GM21515 (cell line): ENCODE data around the gene SPATA25.
"Not testable (repeated sequence)": the region's sequence is repeated elsewhere in the genome, so short reads cannot be mapped to it uniquely, and the experiment has no call there.

Experiments
- ATAC-seq: cut with Tn5 transposase; IDR thresholded peaks from one replicate; pipeline ENCODE4 v1.9.1; 2021; ENCODE audit not compliant: unreplicated experiment

SPATA25 gene

GRCh38 chr20:45917790-45918141 is 30.3 kb upstream of the SPATA25 start:
- no peak for ATAC-seq

- no peak for ATAC-seq
These were observed 25.7 kb upstream of the SPATA25 start for GRCh38 chr20:45913116-45913515.

GRCh38 chr20:45912344-45912682 is 24.9 kb upstream of the SPATA25 start:
- ATAC-seq: no peak

GRCh38 chr20:45911486-45912343 is 24.3 kb upstream of the SPATA25 start, which contains the start of gene PLTP:
TSS of gene PLTP (minus strand) at chr20:45912155. CDS start at chr20:45911452, 703 bp downstream.
- ATAC-seq: no peak

- peak; percentile 78 for ATAC-seq
These were observed 23.5 kb upstream of the SPATA25 start for GRCh38 chr20:45910670-45911485.

GRCh38 chr20:45909817-45910669 is 22.6 kb upstream of the SPATA25 start:
- ATAC-seq: no peak

GRCh38 chr20:45909336-45909808 is 21.9 kb upstream of the SPATA25 start:
- ATAC-seq: no peak

- ATAC-seq: no peak
These were observed 20.7 kb upstream of the SPATA25 start for GRCh38 chr20:45908084-45908483.

- no peak for ATAC-seq
These were observed 20.0 kb upstream of the SPATA25 start for GRCh38 chr20:45907219-45907948.

- no peak for ATAC-seq
These were observed 18.2 kb upstream of the SPATA25 start for GRCh38 chr20:45905505-45906079.

GRCh38 chr20:45904583-45905504 is 17.4 kb upstream of the SPATA25 start:
- ATAC-seq: no peak

- ATAC-seq: no peak
These were observed 14.8 kb upstream of the SPATA25 start for GRCh38 chr20:45902199-45902701.

GRCh38 chr20:45901332-45901731 is 13.9 kb upstream of the SPATA25 start:
- ATAC-seq: not testable (repeated sequence)

- no peak for ATAC-seq
These were observed 11.8 kb upstream of the SPATA25 start for GRCh38 chr20:45899046-45899835.

GRCh38 chr20:45898285-45898684 is 10.9 kb upstream of the SPATA25 start:
- no peak for ATAC-seq

GRCh38 chr20:45897692-45898091 is 10.3 kb upstream of the SPATA25 start:
- ATAC-seq: no peak

GRCh38 chr20:45897289-45897688 is 9.9 kb upstream of the SPATA25 start:
- ATAC-seq: no peak

- ATAC-seq: no peak
These were observed 9.3 kb upstream of the SPATA25 start for GRCh38 chr20:45896641-45897161.
